Raji (cell line): Measurements from ENCODE around the gene TBC1D17.

Source experiments
- POLR2A ChIP-seq: IDR thresholded peaks from 2 replicates; pipeline ENCODE4 v1.6.1; 2011; ENCODE audit warnings: low read depth, low read length, control low read depth; ENCODE audit not compliant: insufficient read depth

Gene TBC1D17

DNA sequence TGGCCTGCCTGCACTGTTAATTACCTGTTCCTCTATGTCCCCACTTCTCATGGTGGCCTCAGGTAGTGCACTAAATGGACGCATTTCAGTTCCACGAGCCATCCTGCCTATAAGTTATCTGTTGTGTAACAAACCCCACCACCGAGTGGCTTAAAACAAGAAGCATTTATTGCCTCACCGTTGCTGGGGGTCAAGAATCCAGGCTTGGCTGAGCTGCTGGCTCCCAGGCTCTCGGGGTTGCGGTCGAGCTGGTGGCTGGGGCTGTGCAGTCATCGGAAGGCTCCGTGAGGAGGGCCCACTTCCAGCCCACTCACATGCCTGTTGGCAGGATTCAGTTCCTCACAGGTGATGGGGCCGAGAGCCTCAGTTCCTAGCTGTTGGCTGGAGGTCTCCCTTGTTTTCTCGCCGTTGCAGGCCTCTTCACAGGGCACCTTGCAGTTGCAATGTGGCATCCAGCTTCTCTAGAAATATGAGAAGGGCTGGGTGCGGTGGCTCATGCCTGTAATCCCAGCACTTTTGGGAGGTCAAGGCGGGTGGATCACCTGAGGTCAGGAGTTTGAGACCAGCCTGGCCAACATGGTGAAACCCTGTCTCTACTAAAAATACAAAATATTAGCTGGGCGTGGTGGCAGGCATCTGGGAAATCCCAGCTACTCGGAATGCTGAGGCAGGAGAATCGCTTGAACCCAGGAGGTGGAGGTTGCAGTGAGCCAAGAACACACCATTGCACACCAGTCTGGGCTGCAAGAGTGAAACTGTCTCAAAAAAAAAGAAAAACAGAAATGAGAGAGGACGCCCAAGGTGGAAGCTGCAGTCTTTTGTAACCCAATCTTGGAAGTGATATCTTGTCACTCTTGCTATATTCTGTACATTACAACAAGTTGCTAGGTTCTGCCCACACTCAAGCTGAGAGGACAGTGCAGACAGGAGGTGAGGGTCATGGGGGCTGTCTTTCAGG is 33.1 kb upstream of the TBC1D17 start:
- TF ChIP-seq POLR2A: no peak

GRCh38 chr19:49845414-49845813 is 32.1 kb upstream of the TBC1D17 start:
- no peak for TF ChIP-seq POLR2A

- no peak for TF ChIP-seq POLR2A
Observed at GRCh38 chr19:49846408-49846807, 31.1 kb upstream of the TBC1D17 start.

DNA sequence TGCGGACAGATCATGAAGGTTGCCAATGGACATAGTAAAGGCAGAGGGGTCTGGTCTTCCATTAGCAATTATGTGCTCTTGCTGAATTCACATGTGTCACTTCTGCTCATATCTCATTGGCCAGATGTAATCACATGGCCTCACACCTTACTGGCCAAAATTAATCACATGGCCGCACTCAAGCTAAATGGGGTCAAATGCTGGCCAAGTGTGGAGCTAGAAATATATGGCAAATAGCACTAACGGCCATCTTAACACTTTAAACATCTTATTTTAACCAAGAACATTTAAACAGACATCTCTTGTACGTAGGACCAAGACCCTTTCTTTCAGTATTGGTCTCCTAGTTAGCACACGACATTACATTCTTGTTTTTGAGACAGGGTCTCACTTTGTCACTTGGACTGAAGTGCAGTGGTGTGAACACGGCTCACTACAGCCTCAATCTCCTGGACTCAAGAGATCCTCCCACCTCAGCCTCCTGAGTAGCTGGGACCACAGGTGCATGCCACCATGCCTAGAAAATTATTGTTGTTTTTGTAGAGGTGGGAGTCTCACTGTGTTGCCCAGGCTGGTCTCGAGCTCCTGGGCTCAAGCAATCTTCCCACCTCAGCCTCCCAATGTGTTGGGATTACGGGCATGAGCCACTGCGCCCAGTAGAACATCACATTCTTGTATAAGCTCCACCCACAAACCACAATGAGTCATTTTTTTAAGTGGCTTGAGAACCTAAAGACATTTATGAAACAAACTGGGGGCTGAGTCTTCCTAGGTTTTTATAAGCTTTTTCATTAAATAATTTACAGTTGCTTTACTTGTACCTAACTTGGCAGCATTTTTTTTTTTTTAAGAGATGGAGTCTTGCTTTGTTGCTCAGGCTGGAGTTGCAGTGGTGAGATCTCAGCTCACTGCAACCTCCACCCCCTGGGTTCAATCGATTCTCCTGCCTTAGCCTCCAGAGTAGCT is 29.5 kb upstream of the TBC1D17 start:
- no peak for TF ChIP-seq POLR2A

- TF ChIP-seq POLR2A: no peak
Observed at GRCh38 chr19:49848938-49849337, 28.6 kb upstream of the TBC1D17 start.

DNA sequence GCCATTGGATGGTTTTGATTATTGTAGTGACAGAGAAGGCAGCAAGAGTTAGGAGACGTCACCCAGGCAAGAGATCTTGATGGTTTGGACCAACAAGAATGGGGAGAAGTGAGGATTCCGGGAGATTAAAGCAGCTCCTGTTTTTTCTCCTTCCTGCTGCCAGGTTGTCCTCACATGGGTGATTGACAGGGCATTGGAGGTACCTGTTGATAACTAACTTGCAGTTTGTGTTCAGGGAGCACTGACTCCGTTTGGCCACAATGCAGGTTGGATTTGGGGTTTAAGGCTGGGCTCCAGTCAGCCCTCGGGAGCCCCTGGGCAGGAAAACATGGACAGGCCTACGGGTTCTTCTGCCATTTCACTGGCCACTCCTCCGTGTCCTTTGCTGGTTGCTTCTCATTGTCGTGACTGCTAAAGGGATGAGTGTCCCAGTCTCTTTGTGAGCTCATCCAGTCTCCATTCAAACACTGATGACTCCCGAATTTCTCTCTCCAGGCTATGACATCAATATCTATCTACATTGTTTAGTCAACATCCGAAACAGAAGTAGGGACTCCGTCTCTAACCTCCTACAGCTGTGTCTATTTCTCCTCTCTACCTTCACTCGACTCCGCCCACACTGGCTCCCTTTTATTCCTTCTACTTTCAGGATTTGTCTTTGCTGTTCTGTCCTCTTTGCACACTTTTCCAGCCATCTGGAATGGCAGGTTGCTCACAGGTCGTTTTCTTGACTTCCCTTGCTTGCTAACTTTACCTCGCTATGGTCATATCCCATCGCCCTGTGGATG is 27.9 kb upstream of the TBC1D17 start:
- no peak for TF ChIP-seq POLR2A

DNA sequence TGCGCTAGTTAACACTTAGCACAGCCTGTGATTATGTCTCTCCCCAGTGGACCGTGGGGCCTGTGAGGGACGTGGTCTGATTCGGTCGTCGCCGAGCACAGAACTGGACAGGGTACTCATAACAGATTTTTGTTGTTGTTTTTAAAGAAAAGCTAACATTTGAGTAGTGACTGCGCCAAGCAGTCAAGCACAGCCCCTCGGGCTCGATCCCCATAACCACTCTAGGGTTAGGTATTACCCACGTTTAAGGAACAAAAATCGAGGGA is 27.3 kb upstream of the TBC1D17 start:
- no peak for TF ChIP-seq POLR2A

- TF ChIP-seq POLR2A: peak; percentile 71
Observed at GRCh38 chr19:49850487-49851342, 26.8 kb upstream of the TBC1D17 start, which contains the start of gene PTOV1. PTOV1 (plus strand) TSS chr19:49851159.

GRCh38 chr19:49851456-49852259 is 25.8 kb upstream of the TBC1D17 start:
- TF ChIP-seq POLR2A: 0 out of 2 replicates have a peak, but pooled peaks have one; percentile 16

GRCh38 chr19:49852631-49853126 is 24.8 kb upstream of the TBC1D17 start:
- TF ChIP-seq POLR2A: no peak

DNA sequence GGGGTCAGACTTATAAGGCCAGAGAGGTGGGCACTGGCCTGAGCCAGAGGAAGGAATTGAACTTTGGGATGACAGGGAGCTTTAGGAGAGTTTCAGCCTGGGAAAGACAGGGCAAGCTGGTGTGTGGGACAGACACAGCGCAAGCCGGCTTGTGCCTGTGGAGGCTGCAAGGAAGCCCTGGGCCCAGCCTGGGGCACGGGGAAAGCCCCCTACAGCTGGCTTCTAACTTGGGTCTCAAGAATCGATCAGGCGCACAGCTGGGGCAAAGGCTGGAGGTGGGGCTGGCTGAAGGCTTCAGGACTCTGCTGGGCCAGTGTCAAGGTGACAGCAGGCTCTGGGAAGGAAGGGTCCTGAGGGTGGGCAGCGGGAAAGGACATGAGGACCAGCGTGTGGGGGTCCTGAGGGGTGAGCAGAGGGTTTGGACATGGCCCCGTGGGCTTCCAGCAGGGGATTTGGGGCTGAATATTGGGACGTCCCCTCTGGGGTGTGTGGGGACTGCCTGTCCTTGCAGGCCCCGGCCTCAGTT is 23.6 kb upstream of the TBC1D17 start:
- no peak for TF ChIP-seq POLR2A

DNA sequence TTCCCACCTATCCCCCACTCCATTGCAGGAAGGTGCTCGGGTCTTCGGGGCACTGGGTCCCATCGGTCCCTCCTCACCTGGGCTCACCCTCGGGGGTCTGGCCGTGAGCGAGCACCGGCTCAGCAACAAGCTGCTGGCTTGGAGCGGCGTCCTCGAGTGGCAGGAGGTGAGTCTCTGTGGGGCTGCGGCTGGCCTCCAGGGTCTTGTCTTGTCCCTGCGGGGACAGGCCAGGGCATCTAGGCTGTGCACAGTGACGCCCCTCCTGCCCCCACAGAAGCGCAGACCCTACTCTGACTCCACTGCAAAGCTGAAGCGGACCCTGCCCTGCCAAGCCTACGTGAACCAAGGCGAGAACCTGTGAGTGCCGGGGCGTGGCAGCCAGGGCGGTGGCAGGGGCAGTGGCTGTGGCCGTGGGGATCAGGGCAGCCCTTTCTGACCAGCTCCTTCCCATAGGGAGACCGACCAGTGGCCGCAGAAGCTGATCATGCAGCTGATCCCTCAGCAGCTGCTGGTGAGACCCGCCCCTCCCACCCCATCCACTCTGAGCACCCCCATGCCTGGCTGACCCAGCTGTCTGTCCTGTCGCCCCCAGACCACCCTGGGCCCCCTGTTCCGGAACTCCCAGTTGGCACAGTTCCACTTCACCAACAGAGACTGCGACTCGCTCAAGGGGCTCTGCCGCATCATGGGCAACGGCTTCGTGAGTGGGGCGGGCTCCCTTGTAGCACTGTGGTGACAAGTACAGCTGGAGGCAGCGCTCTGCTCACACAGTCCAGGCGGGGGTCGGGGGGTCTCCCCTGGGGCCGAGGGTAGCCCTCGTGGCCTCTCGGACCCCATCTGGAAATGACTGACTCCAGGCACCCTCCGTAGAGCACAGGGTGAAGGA is 22.9 kb upstream of the TBC1D17 start:
- no peak for TF ChIP-seq POLR2A
